ENCODE data around the gene SETBP1.

SETBP1 gene

DNA sequence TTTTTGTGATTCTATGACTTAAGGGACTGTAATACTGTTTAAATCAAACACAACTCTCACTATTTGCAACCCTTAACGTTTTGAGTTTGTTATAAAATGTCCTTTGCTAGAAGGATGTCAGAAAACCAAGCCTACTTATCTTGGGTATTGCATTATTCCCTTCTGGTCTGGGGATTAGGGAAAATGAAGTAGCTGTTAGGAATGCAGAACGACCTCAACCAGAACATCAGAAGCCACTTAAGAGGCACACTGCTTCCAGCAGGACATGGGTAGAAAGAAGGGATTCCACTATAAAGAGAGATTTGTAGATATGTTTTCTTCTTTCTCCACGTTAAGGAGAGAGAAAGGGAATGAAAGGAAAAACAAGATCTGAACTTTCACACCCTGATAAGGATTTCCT lies 101.2 kb downstream of the SETBP1 start:
- no peak overlapping the region for H3K18ac ChIP-seq (ENCODE audit: low read length)
- H3K4me3 ChIP-seq (ENCODE audit: low read length) = no peak overlapping the region
- H3K27ac ChIP-seq (ENCODE audit: low read depth, low read length) = no peak overlapping the region
- no peaks in the 10 kb centered on the region for H3K79me2 ChIP-seq (ENCODE audit: control insufficient read depth, insufficient read depth, low read length)
- H3K56ac ChIP-seq (ENCODE audit: low read length) = no peak overlapping the region
- H3K36me3 ChIP-seq (ENCODE audit: control insufficient read depth, insufficient read depth, low read length) = no peaks in the 10 kb centered on the region
- H2BK5ac ChIP-seq (ENCODE audit: low read length) = no peak overlapping the region
- H3K4me2 ChIP-seq (ENCODE audit: low read length) = no peak overlapping the region
- WGBS (ENCODE audit: extremely low coverage, insufficient coverage, low lambda C conversion rate) = no CpG with 5 or more reads among the region's 3 CpGs
- no peak overlapping the region for H4K8ac ChIP-seq (ENCODE audit: low read depth, low read length)
- H2AK5ac ChIP-seq (ENCODE audit: low read length) = no peak overlapping the region
- no peak overlapping the region for H4K5ac ChIP-seq (ENCODE audit: low read length)
- H2BK120ac ChIP-seq (ENCODE audit: low read depth, low read length) = no peak overlapping the region
- H3K23ac ChIP-seq (ENCODE audit: low read length) = no peak overlapping the region
- H3K9ac ChIP-seq (ENCODE audit: low read length) = no peak overlapping the region
- DNase-seq = peak; percentile 83
- H3K4ac ChIP-seq (ENCODE audit: low read depth, low read length) = no peak overlapping the region
- H2BK15ac ChIP-seq (replicated peaks; ENCODE audit: low read depth) = no peak overlapping the region
- no peaks in the 10 kb centered on the region for H3K27me3 ChIP-seq (ENCODE audit: insufficient read depth, low read length, poor library complexity)
- no peaks in the 10 kb centered on the region for H3K79me1 ChIP-seq (ENCODE audit: low read length)
- no peaks in the 10 kb centered on the region for H3K4me1 ChIP-seq (ENCODE audit: control insufficient read depth, low read depth, low read length)

DNA sequence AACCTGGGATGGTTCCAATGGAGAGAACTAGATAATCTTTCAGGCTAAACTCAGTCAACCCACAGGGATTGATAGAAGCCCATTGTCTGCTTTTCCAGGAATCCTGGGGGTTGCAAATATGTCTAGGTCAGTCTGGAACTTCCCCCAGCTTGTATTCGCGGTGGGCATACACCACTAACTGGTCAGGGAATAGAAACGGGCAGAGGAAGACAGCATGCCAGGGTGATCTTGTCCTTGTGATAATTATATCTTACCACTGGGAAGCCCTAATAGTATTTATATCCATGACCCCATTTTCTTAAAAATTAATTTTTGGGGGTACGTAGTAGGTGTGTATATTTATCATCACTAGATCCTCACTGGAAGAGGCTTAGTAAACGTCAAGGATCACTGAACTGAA lies 101.9 kb downstream of the SETBP1 start:
- Histone ChIP-seq H3K79me1 (ENCODE audit: low read length) (no peaks in the 10 kb centered on the region), H3K36me3 (ENCODE audit: control insufficient read depth, insufficient read depth, low read length) (no peaks in the 10 kb centered on the region), H3K4me2 (ENCODE audit: low read length) (no peak overlapping the region), H4K8ac (ENCODE audit: low read depth, low read length) (no peak overlapping the region), H3K56ac (ENCODE audit: low read length) (no peak overlapping the region), H2AK5ac (ENCODE audit: low read length) (no peak overlapping the region), H3K27me3 (ENCODE audit: insufficient read depth, low read length, poor library complexity) (no peaks in the 10 kb centered on the region), H3K27ac (ENCODE audit: low read depth, low read length) (no peak overlapping the region), H3K4me3 (ENCODE audit: low read length) (no peak overlapping the region), H2BK5ac (ENCODE audit: low read length) (no peak overlapping the region), H3K4me1 (ENCODE audit: control insufficient read depth, low read depth, low read length) (no peaks in the 10 kb centered on the region), H4K5ac (ENCODE audit: low read length) (no peak overlapping the region), H3K4ac (ENCODE audit: low read depth, low read length) (no peak overlapping the region), H3K23ac (ENCODE audit: low read length) (no peak overlapping the region), H3K9ac (ENCODE audit: low read length) (no peak overlapping the region), H3K18ac (ENCODE audit: low read length) (no peak overlapping the region), H2BK15ac (replicated peaks; ENCODE audit: low read depth) (no peak overlapping the region), H2BK120ac (ENCODE audit: low read depth, low read length) (no peak overlapping the region), H3K79me2 (ENCODE audit: control insufficient read depth, insufficient read depth, low read length) (no peaks in the 10 kb centered on the region)
- DNase-seq = no peak
- no CpG with 5 or more reads among the region's 5 CpGs for WGBS (ENCODE audit: extremely low coverage, insufficient coverage, low lambda C conversion rate)

DNA sequence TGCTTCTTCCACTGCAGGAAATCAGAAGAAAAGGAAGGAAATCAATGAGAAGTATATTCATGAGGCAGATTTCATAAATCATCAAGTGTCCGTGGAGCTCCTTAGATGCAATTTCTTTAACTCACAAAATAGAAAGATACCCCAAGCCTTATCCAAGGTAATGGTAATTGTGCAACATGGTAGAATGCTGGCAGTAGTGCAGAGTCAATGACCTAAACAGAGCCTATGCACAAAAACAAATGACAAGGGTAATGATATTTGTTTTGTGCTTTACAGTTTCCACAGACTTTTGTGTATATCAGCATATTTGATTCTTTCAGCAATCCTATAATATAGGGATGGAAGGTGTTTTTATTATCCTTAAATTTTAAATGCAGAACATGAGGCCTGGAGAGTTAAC lies 102.7 kb downstream of the SETBP1 start:
- H2BK120ac ChIP-seq (ENCODE audit: low read depth, low read length) = no peak overlapping the region
- no peaks in the 10 kb centered on the region for H3K27me3 ChIP-seq (ENCODE audit: insufficient read depth, low read length, poor library complexity)
- no peak for DNase-seq
- H2AK5ac ChIP-seq (ENCODE audit: low read length) = no peak overlapping the region
- H3K4me2 ChIP-seq (ENCODE audit: low read length) = no peak overlapping the region
- H4K8ac ChIP-seq (ENCODE audit: low read depth, low read length) = no peak overlapping the region
- H3K4me3 ChIP-seq (ENCODE audit: low read length) = no peak overlapping the region
- H3K4ac ChIP-seq (ENCODE audit: low read depth, low read length) = no peak overlapping the region
- no peaks in the 10 kb centered on the region for H3K36me3 ChIP-seq (ENCODE audit: control insufficient read depth, insufficient read depth, low read length)
- no peak overlapping the region for H2BK15ac ChIP-seq (replicated peaks; ENCODE audit: low read depth)
- H3K4me1 ChIP-seq (ENCODE audit: control insufficient read depth, low read depth, low read length) = no peaks in the 10 kb centered on the region
- no peak overlapping the region for H3K56ac ChIP-seq (ENCODE audit: low read length)
- no peak overlapping the region for H3K9ac ChIP-seq (ENCODE audit: low read length)
- no peak overlapping the region for H4K5ac ChIP-seq (ENCODE audit: low read length)
- no peaks in the 10 kb centered on the region for H3K79me2 ChIP-seq (ENCODE audit: control insufficient read depth, insufficient read depth, low read length)
- H3K79me1 ChIP-seq (ENCODE audit: low read length) = no peaks in the 10 kb centered on the region
- no peak overlapping the region for H2BK5ac ChIP-seq (ENCODE audit: low read length)
- WGBS (ENCODE audit: extremely low coverage, insufficient coverage, low lambda C conversion rate) = no CpG with 5 or more reads among the region's 1 CpG
- H3K18ac ChIP-seq (ENCODE audit: low read length) = no peak overlapping the region
- H3K23ac ChIP-seq (ENCODE audit: low read length) = no peak overlapping the region
- no peak overlapping the region for H3K27ac ChIP-seq (ENCODE audit: low read depth, low read length)

GRCh38 chr18:44786257-44786656 lies 105.6 kb downstream of the SETBP1 start:
- H3K56ac ChIP-seq (ENCODE audit: low read length) = no peak overlapping the region
- H3K23ac ChIP-seq (ENCODE audit: low read length) = no peak overlapping the region
- no peaks in the 10 kb centered on the region for H3K27me3 ChIP-seq (ENCODE audit: insufficient read depth, low read length, poor library complexity)
- peaks cover 2% of the 10 kb centered on the region for H3K4me1 ChIP-seq (ENCODE audit: control insufficient read depth, low read depth, low read length)
- no peak overlapping the region for H3K9ac ChIP-seq (ENCODE audit: low read length)
- H3K27ac ChIP-seq (ENCODE audit: low read depth, low read length) = no peak overlapping the region
- no peak overlapping the region for H3K18ac ChIP-seq (ENCODE audit: low read length)
- DNase-seq = no peak
- H3K36me3 ChIP-seq (ENCODE audit: control insufficient read depth, insufficient read depth, low read length) = no peaks in the 10 kb centered on the region
- no peak overlapping the region for H3K4me3 ChIP-seq (ENCODE audit: low read length)
- H4K5ac ChIP-seq (ENCODE audit: low read length) = no peak overlapping the region
- no peak overlapping the region for H2BK15ac ChIP-seq (replicated peaks; ENCODE audit: low read depth)
- H3K4me2 ChIP-seq (ENCODE audit: low read length) = no peak overlapping the region
- H2BK120ac ChIP-seq (ENCODE audit: low read depth, low read length) = no peak overlapping the region
- H3K4ac ChIP-seq (ENCODE audit: low read depth, low read length) = no peak overlapping the region
- no peak overlapping the region for H2BK5ac ChIP-seq (ENCODE audit: low read length)
- no peaks in the 10 kb centered on the region for H3K79me2 ChIP-seq (ENCODE audit: control insufficient read depth, insufficient read depth, low read length)
- H4K8ac ChIP-seq (ENCODE audit: low read depth, low read length) = no peak overlapping the region
- H2AK5ac ChIP-seq (ENCODE audit: low read length) = no peak overlapping the region
- H3K79me1 ChIP-seq (ENCODE audit: low read length) = no peaks in the 10 kb centered on the region

DNA sequence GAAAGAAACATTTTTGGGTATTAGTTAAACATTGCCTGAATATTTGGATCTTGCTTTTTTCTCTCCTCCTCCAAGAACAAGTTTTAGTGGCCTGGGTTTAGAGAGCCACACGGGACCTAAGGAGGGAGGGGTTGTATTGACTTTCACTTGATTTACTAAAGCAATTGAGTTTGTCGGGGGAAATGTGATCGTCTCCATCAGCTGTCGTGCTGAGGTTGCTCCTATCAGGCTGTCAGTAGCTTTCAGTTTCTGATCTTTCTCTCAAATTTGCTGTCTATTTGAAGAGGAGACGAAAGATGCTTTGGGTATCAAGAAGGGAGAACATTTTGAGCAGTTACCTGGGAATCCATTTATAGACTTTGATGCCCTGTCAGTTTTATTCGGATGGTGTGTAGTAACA lies 106.0 kb downstream of the SETBP1 start:
- no peaks in the 10 kb centered on the region for H3K79me1 ChIP-seq (ENCODE audit: low read length)
- no peak overlapping the region for H3K23ac ChIP-seq (ENCODE audit: low read length)
- no peak for DNase-seq
- WGBS (ENCODE audit: extremely low coverage, insufficient coverage, low lambda C conversion rate) = no CpG with 5 or more reads among the region's 6 CpGs
- no peak overlapping the region for H3K4me3 ChIP-seq (ENCODE audit: low read length)
- H4K8ac ChIP-seq (ENCODE audit: low read depth, low read length) = no peak overlapping the region
- H3K27me3 ChIP-seq (ENCODE audit: insufficient read depth, low read length, poor library complexity) = no peaks in the 10 kb centered on the region
- H3K4me2 ChIP-seq (ENCODE audit: low read length) = no peak overlapping the region
- H3K4ac ChIP-seq (ENCODE audit: low read depth, low read length) = no peak overlapping the region
- no peak overlapping the region for H3K56ac ChIP-seq (ENCODE audit: low read length)
- H3K36me3 ChIP-seq (ENCODE audit: control insufficient read depth, insufficient read depth, low read length) = no peaks in the 10 kb centered on the region
- H4K5ac ChIP-seq (ENCODE audit: low read length) = no peak overlapping the region
- peaks cover 2% of the 10 kb centered on the region for H3K4me1 ChIP-seq (ENCODE audit: control insufficient read depth, low read depth, low read length)
- no peaks in the 10 kb centered on the region for H3K79me2 ChIP-seq (ENCODE audit: control insufficient read depth, insufficient read depth, low read length)
- no peak overlapping the region for H2BK120ac ChIP-seq (ENCODE audit: low read depth, low read length)
- no peak overlapping the region for H3K27ac ChIP-seq (ENCODE audit: low read depth, low read length)
- H3K9ac ChIP-seq (ENCODE audit: low read length) = no peak overlapping the region
- H2BK15ac ChIP-seq (replicated peaks; ENCODE audit: low read depth) = no peak overlapping the region
- no peak overlapping the region for H3K18ac ChIP-seq (ENCODE audit: low read length)
- H2BK5ac ChIP-seq (ENCODE audit: low read length) = no peak overlapping the region
- no peak overlapping the region for H2AK5ac ChIP-seq (ENCODE audit: low read length)

DNA sequence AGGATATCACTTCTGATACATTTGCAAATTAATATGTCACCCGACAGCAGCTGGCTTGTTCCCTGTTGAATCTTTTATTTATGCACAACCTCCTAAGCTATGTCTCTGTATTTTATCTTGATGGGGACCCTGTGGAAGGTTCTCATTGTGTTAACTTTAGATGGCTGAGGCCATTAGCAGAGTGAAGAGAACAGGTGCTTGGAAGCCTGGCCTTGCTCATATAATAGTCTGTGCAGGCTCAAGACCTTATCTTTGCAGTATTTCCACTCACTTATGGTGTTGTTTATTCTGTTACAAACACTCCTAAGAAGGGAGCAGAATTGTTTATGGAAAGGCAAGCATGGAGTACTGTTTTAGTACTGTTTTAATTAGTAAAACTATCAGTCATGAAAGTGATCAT lies 107.6 kb downstream of the SETBP1 start:
- no peaks in the 10 kb centered on the region for H3K27me3 ChIP-seq (ENCODE audit: insufficient read depth, low read length, poor library complexity)
- WGBS (ENCODE audit: extremely low coverage, insufficient coverage, low lambda C conversion rate) = no CpG with 5 or more reads among the region's 1 CpG

More for the DNA sequence above, 107.6 kb downstream of the SETBP1 start:
- no peak overlapping the region for H3K4me3 ChIP-seq (ENCODE audit: low read length)
- no peaks in the 10 kb centered on the region for H3K79me1 ChIP-seq (ENCODE audit: low read length)
- H3K9ac ChIP-seq (ENCODE audit: low read length) = no peak overlapping the region
- H3K27ac ChIP-seq (ENCODE audit: low read depth, low read length) = no peak overlapping the region
- no peak overlapping the region for H3K4ac ChIP-seq (ENCODE audit: low read depth, low read length)
- no peak overlapping the region for H2BK15ac ChIP-seq (replicated peaks; ENCODE audit: low read depth)
- no peak overlapping the region for H3K18ac ChIP-seq (ENCODE audit: low read length)
- H3K56ac ChIP-seq (ENCODE audit: low read length) = no peak overlapping the region
- H3K4me1 ChIP-seq (ENCODE audit: control insufficient read depth, low read depth, low read length) = peaks cover 5% of the 10 kb centered on the region
- H3K23ac ChIP-seq (ENCODE audit: low read length) = no peak overlapping the region
- H4K5ac ChIP-seq (ENCODE audit: low read length) = no peak overlapping the region
- H3K79me2 ChIP-seq (ENCODE audit: control insufficient read depth, insufficient read depth, low read length) = no peaks in the 10 kb centered on the region
- DNase-seq = no peak
- no peak overlapping the region for H2AK5ac ChIP-seq (ENCODE audit: low read length)
- no peak overlapping the region for H3K4me2 ChIP-seq (ENCODE audit: low read length)
- no peak overlapping the region for H4K8ac ChIP-seq (ENCODE audit: low read depth, low read length)
- H2BK5ac ChIP-seq (ENCODE audit: low read length) = no peak overlapping the region
- H2BK120ac ChIP-seq (ENCODE audit: low read depth, low read length) = no peak overlapping the region
- no peaks in the 10 kb centered on the region for H3K36me3 ChIP-seq (ENCODE audit: control insufficient read depth, insufficient read depth, low read length)

Data from mesendoderm (in vitro differentiated cells).